Sigmoid colon (tissue), 7 donors: Measurements from ENCODE around the gene ZNF679. TPM values are rescaled to one million over a fixed set of nuclear protein-coding genes. Genes with fewer than 3 reads are reported as not detected.
A peak's percentile ranks its signal among the peaks of the same experiment; 100 is the strongest.
"Not testable (repeated sequence)": the region's sequence is repeated elsewhere in the genome, so short reads cannot be mapped to it uniquely, and the experiment has no call there.

Experiments
- DNase-seq: peaks from one replicate; pipeline ENCODE4 v3.0.0-alpha.2; 2019
- H3K27ac ChIP-seq, 4 donors: fragments of 200-600 bp; sonication (generic); one replicate each; pipeline ENCODE4 v1.5.1; 2016 to 2019; ENCODE audit warnings: mild to moderate bottlenecking in 1 of 4
- H3K27me3 ChIP-seq, 3 donors: fragments of 200-600 bp; sonication (generic); one replicate each; pipeline ENCODE4 v1.5.1; 2019; ENCODE audit warnings: mild to moderate bottlenecking in 1 of 3
- H3K36me3 ChIP-seq, 4 donors: fragments of 200-600 bp; sonication (generic); one replicate each; pipeline ENCODE4 v1.5.1; 2016 to 2019
- H3K4me1 ChIP-seq, 4 donors: fragments of 200-600 bp; sonication (generic); one replicate each; pipeline ENCODE4 v1.5.1; 2017 to 2019
- H3K4me3 ChIP-seq, 4 donors: fragments of 200-600 bp; sonication (generic); one replicate each; pipeline ENCODE4 v1.5.1; 2017 to 2019; ENCODE audit warnings: mild to moderate bottlenecking in 2 of 4, moderate library complexity in 1 of 4
- H3K9me3 ChIP-seq, 4 donors: fragments of 200-600 bp in 3 of 4; sonication (generic) in 3 of 4; one replicate each; pipeline versions ENCODE4 v1.5.1 to v1.6.1; 2013 to 2019
- CTCF ChIP-seq, 4 experiments: fragments of 450-650 bp in 3 of 4; fragments of 200-600 bp in 1 of 4; IDR thresholded peaks; one replicate each; pipeline ENCODE4 v1.5.1; 2016 to 2019; ENCODE audit warnings: antibody characterized with exemption in 4 of 4, mild to moderate bottlenecking in 3 of 4, moderate library complexity in 2 of 4
- EP300 ChIP-seq, 4 donors: sonication (generic); formaldehyde crosslinking; IDR thresholded peaks; one replicate each; pipeline ENCODE4 v1.6.1; 2017; ENCODE audit warnings: antibody characterized with exemption in 4 of 4
- POLR2A ChIP-seq, 2 donors: fragments of 450-650 bp; IDR thresholded peaks; one replicate each; pipeline ENCODE4 v1.6.1; 2016; ENCODE audit warnings: antibody characterized with exemption in 2 of 2, mild to moderate bottlenecking in 2 of 2, moderate library complexity in 2 of 2
- POLR2AphosphoS5 ChIP-seq, 4 donors: sonication (generic); formaldehyde crosslinking; IDR thresholded peaks; one replicate each; pipeline ENCODE4 v1.6.1; 2017; ENCODE audit warnings: antibody characterized with exemption in 4 of 4
- WGBS, 2 donors: extraction: QIAGEN DNeasy Blood & Tissue Kit; methylation state at CpG; one replicate each; pipeline ENCODE4 v1.1.7; 2013; 5-methylcytosine and 5-hydroxymethylcytosine counted together
- intact Hi-C: fragments of 100-400 bp; cut with DNase I; formaldehyde crosslinking; loops from one replicate; pipeline ENCODE4 v1.15.1; 2023
- polyA plus RNA-seq, 3 donors: library from polyadenylated mRNA; stranded (reverse); fragments of 200-250 nt; gene quantifications; one replicate each; pipeline ENCODE4 v1.2.3, GENCODE V29; 2013
- total RNA-seq, 4 donors: library from RNA; depleted of rRNA; stranded (reverse); fragments of >200 nt; gene quantifications; one replicate each; pipeline ENCODE4 v1.1.0, GENCODE V29; 2016
- donor health status: healthy with polysubstance abuse.
- donor health status: Bipolar disorder and iron deficiency.
- donor health status: healthy.

The ZNF679 gene
- total RNA-seq (not detected), polyA plus RNA-seq (not detected)

GRCh38 chr7:64228174-64228573 is at the start of gene ZNF679:
TSS of gene ZNF679 (plus strand) at chr7:64228474. CDS start at chr7:64249118, 20,644 bp downstream.
- H3K27me3 ChIP-seq, DNase-seq, H3K4me1 ChIP-seq, H3K4me3 ChIP-seq, intact Hi-C loops, H3K36me3 ChIP-seq, H3K27ac ChIP-seq: not testable (repeated sequence)
- H3K9me3 ChIP-seq = peaks cover 0 to 15% (median 0%) of the 10 kb centered on the region in 4 donors
- 98 to 100% methylated on average over 1 of the region's 1 CpG for WGBS, 2 donors

- 44 to 57% methylated on average over 4 of the region's 4 CpGs for WGBS, 2 donors
- intact Hi-C loops = no loop called here
- H3K27me3 ChIP-seq = peaks cover 6 to 36% (median 18%) of the 10 kb centered on the region in 3 donors
Measured at GRCh38 chr7:64180989-64181388, 47.3 kb upstream of the ZNF679 start.

GRCh38 chr7:64181586-64181985 is 46.7 kb upstream of the ZNF679 start:
- TF ChIP-seq POLR2AphosphoS5 (IDR thresholded peaks at IDR 0.05) (no peak), CTCF (IDR thresholded peaks at IDR 0.05) (no peak), EP300 (IDR thresholded peaks at IDR 0.05) (no peak), POLR2A (IDR thresholded peaks at IDR 0.05) (no peak)
- intact Hi-C loops = no loop called here
- no peak for DNase-seq
- Histone ChIP-seq H3K36me3 (no peaks in the 10 kb centered on the region), H3K27ac (no peak overlapping the region), H3K27me3 (peaks cover 6 to 36% (median 18%) of the 10 kb centered on the region in 3 donors), H3K9me3 (peaks cover 0 to 7% (median 0%) of the 10 kb centered on the region in 4 donors), H3K4me3 (peak overlapping the region in 1 of 4 donors; percentile 10), H3K4me1 (peaks cover 0 to 14% (median 3%) of the 10 kb centered on the region in 4 donors)
- 49 to 78% methylated on average over 46 of the region's 46 CpGs for WGBS, 2 donors

More at GRCh38 chr7:64180989-64181388, 47.3 kb upstream of the ZNF679 start:
- peaks cover 0 to 14% (median 3%) of the 10 kb centered on the region in 4 donors for H3K4me1 ChIP-seq
- H3K36me3 ChIP-seq = no peaks in the 10 kb centered on the region
- H3K9me3 ChIP-seq = peaks cover 0 to 7% (median 0%) of the 10 kb centered on the region in 4 donors
- DNase-seq = no peak
- TF ChIP-seq EP300 (IDR thresholded peaks at IDR 0.05) = no peak
- peak in 1 of 4 experiments; percentile 29 for TF ChIP-seq CTCF (IDR thresholded peaks at IDR 0.05)
- no peak overlapping the region for H3K4me3 ChIP-seq
- no peak overlapping the region for H3K27ac ChIP-seq

- TF ChIP-seq CTCF (IDR thresholded peaks at IDR 0.05) (no peak), POLR2AphosphoS5 (IDR thresholded peaks at IDR 0.05) (no peak), EP300 (IDR thresholded peaks at IDR 0.05) (no peak), POLR2A (IDR thresholded peaks at IDR 0.05) (no peak)
- H3K27me3 ChIP-seq = peaks cover 6 to 36% (median 18%) of the 10 kb centered on the region in 3 donors
- intact Hi-C loops = no loop called here
- peaks cover 0 to 7% (median 0%) of the 10 kb centered on the region in 4 donors for H3K9me3 ChIP-seq
- 48 to 72% methylated on average over 66 of the region's 66 CpGs for WGBS, 2 donors
- H3K4me3 ChIP-seq = peak overlapping the region in 1 of 4 donors; percentile 10
- peaks cover 0 to 14% (median 3%) of the 10 kb centered on the region in 4 donors for H3K4me1 ChIP-seq
- H3K27ac ChIP-seq = no peak overlapping the region
- DNase-seq = no peak
- no peaks in the 10 kb centered on the region for H3K36me3 ChIP-seq
Measured at GRCh38 chr7:64182036-64182790, 46.1 kb upstream of the ZNF679 start.

- Histone ChIP-seq H3K36me3 (no peaks in the 10 kb centered on the region), H3K9me3 (peaks cover 0 to 13% (median 0%) of the 10 kb centered on the region in 4 donors), H3K4me3 (no peak overlapping the region), H3K27me3 (peaks cover 6 to 32% (median 18%) of the 10 kb centered on the region in 3 donors), H3K27ac (no peak overlapping the region), H3K4me1 (peaks cover 0 to 14% (median 3%) of the 10 kb centered on the region in 4 donors)
- WGBS, 2 donors = 31 to 50% methylated on average over 31 of the region's 31 CpGs
- no peak for TF ChIP-seq POLR2A (IDR thresholded peaks at IDR 0.05)
- TF ChIP-seq CTCF (IDR thresholded peaks at IDR 0.05) = peak; percentile 48 to 88 (median 74)
- TF ChIP-seq EP300 (IDR thresholded peaks at IDR 0.05) = no peak
- no peak for TF ChIP-seq POLR2AphosphoS5 (IDR thresholded peaks at IDR 0.05)
- intact Hi-C loops = loop anchor here (1.0 kb wide), 1 partner anchor 436 kb away; no protein-coding TSS in a partner anchor
- no peak for DNase-seq
Measured at GRCh38 chr7:64183126-64183742, 45.0 kb upstream of the ZNF679 start.
